Measurements from ENCODE around the gene SRC.

- no peak for TF ChIP-seq POLR2A (IDR thresholded peaks at IDR 0.05)
- no peak for TF ChIP-seq CTCF (IDR thresholded peaks at IDR 0.05 in 4 of 5, conservative IDR thresholded peaks at IDR 0.05 in 1 of 5)
These were observed 12.1 kb upstream of the SRC start for GRCh38 chr20:37333848-37334318.

All from gastrocnemius medialis (tissue), 4 donors.